CD14-positive monocyte (primary cell): ENCODE results near the gene EEF1AKMT2. TPM values are rescaled to one million over a fixed set of nuclear protein-coding genes. Genes with fewer than 3 reads are reported as not detected.

Experiments used
- DNase-seq, 3 donors: peaks; one replicate each; pipeline ENCODE4 v3.0.0-alpha.2; 2011 to 2022
- H2AFZ ChIP-seq: 2 replicates; pipeline ENCODE4 v1.6.0; 2012; ENCODE audit warnings: mild to moderate bottlenecking, low read depth, low read length, inconsistent platforms; ENCODE audit not compliant: insufficient read depth, poor library complexity, severe bottlenecking
- H3K27ac ChIP-seq, 2 donors: 1 replicate in 1 of 2; 2 replicates in 1 of 2; pipeline ENCODE4 v1.5.1; 2012 to 2013; ENCODE audit warnings: low read length in 2 of 2, control low read depth in 1 of 2, inconsistent platforms in 1 of 2, low read depth in 1 of 2, mild to moderate bottlenecking in 1 of 2
- H3K27me3 ChIP-seq, 2 donors: one replicate each; pipeline versions ENCODE4 v1.6.0 to v1.6.1; 2011 to 2013; ENCODE audit warnings: low read length in 2 of 2; ENCODE audit not compliant: control insufficient read depth in 2 of 2, insufficient read depth in 2 of 2
- H3K36me3 ChIP-seq, 2 donors: replicated peaks in 1 of 2; 1 replicate in 1 of 2; 2 replicates in 1 of 2; pipeline versions ENCODE4 v1.5.1 to v1.6.1; 2012 to 2013; ENCODE audit warnings: low read length in 2 of 2, control low read depth in 1 of 2, inconsistent platforms in 1 of 2, mild to moderate bottlenecking in 1 of 2; ENCODE audit not compliant: insufficient read depth in 2 of 2, control insufficient read depth in 1 of 2
- H3K4me1 ChIP-seq, 2 donors: 1 replicate in 1 of 2; 2 replicates in 1 of 2; pipeline versions ENCODE4 v1.5.1 to v1.6.1; 2012 to 2013; ENCODE audit warnings: low read length in 2 of 2, control low read depth in 1 of 2, inconsistent platforms in 1 of 2, mild to moderate bottlenecking in 1 of 2, moderate library complexity in 1 of 2; ENCODE audit not compliant: insufficient read depth in 2 of 2, control insufficient read depth in 1 of 2
- H3K4me2 ChIP-seq: replicated peaks from 2 replicates; pipeline ENCODE3; 2012; ENCODE audit warnings: low read length, moderate library complexity, mild to moderate bottlenecking; ENCODE audit not compliant: poor library complexity, severe bottlenecking; ENCODE audit errors: extremely low read depth
- H3K4me3 ChIP-seq, 3 experiments: fragments of 200-600 bp in 1 of 3; sonication (generic) in 1 of 3; replicated peaks in 1 of 3; 1 replicate in 2 of 3; 2 replicates in 1 of 3; pipeline ENCODE4 v1.5.1; 2011 to 2013; ENCODE audit warnings: low read length in 3 of 3, mild to moderate bottlenecking in 3 of 3, control low read depth in 2 of 3, low read depth in 2 of 3, inconsistent platforms in 1 of 3, moderate library complexity in 1 of 3
- H3K79me2 ChIP-seq: 2 replicates; pipeline ENCODE4 v1.6.0; 2012; ENCODE audit warnings: mild to moderate bottlenecking, control low read depth, inconsistent platforms, low read length, moderate library complexity; ENCODE audit not compliant: insufficient read depth
- H3K9ac ChIP-seq: 2 replicates; pipeline ENCODE4 v1.6.0; 2017; ENCODE audit warnings: low read length, mild to moderate bottlenecking; ENCODE audit not compliant: insufficient read depth, poor library complexity, severe bottlenecking
- H3K9me3 ChIP-seq, 2 donors: replicated peaks in 1 of 2; 1 replicate in 1 of 2; 2 replicates in 1 of 2; pipeline versions ENCODE4 v1.5.1 to v1.6.1; 2012 to 2013; ENCODE audit warnings: low read length in 2 of 2, control low read depth in 1 of 2; ENCODE audit not compliant: control insufficient read depth in 1 of 2, insufficient read depth in 1 of 2
- H4K20me1 ChIP-seq: 2 replicates; pipeline ENCODE4 v1.6.0; 2012; ENCODE audit warnings: mild to moderate bottlenecking, low read length, control low read depth, moderate library complexity; ENCODE audit not compliant: insufficient read depth
- H3K27ac Mint-ChIP-seq, 7 donors: one replicate each; pipeline ENCODE4 v1.8.0; 2020; ENCODE audit warnings: mild to moderate bottlenecking in 7 of 7, mixed read lengths in 7 of 7, moderate library complexity in 6 of 7, inconsistent platforms in 2 of 7
- H3K27me3 Mint-ChIP-seq, 3 donors: one replicate each; pipeline ENCODE4 v1.8.0; 2021 to 2022; ENCODE audit warnings: low read depth in 3 of 3, mild to moderate bottlenecking in 3 of 3, mixed read lengths in 3 of 3, moderate library complexity in 3 of 3, inconsistent platforms in 1 of 3
- H3K36me3 Mint-ChIP-seq, 2 donors: one replicate each; pipeline ENCODE4 v1.8.0; 2020; ENCODE audit warnings: mixed read lengths in 2 of 2, inconsistent platforms in 1 of 2, mild to moderate bottlenecking in 1 of 2
- H3K4me1 Mint-ChIP-seq: one replicate; pipeline ENCODE4 v1.8.0; 2020; ENCODE audit warnings: mild to moderate bottlenecking, mixed read lengths
- H3K4me3 Mint-ChIP-seq, 2 donors: one replicate each; pipeline ENCODE4 v1.8.0; 2020; ENCODE audit warnings: mild to moderate bottlenecking in 2 of 2, mixed read lengths in 2 of 2, moderate library complexity in 1 of 2
- H3K9me3 Mint-ChIP-seq, 7 donors: one replicate each; pipeline ENCODE4 v1.8.0; 2020 to 2022; ENCODE audit warnings: mixed read lengths in 7 of 7, mild to moderate bottlenecking in 6 of 7, moderate library complexity in 6 of 7, inconsistent platforms in 2 of 7
- CTCF ChIP-seq: fragments of 200-600 bp; IDR thresholded peaks from one replicate; pipeline ENCODE4 v1.8.0; 2022; ENCODE audit warnings: antibody characterized with exemption, mild to moderate bottlenecking
- WGBS: methylation state at CpG from one replicate; pipeline ENCODE4 v1.1.5; 2013; ENCODE audit warnings: missing lambda C conversion rate; ENCODE audit not compliant: insufficient coverage; 5-methylcytosine and 5-hydroxymethylcytosine counted together
- intact Hi-C, 2 donors: fragments of 100-400 bp; cut with micrococcal nuclease; formaldehyde crosslinking; loops; one replicate each; pipeline versions ENCODE4 v1.15.0 to v1.15.1; 2023
- polyA plus RNA-seq, 3 donors: library from polyadenylated mRNA; depleted of rRNA in 1 of 3; unstranded in 2 of 3; stranded (reverse) in 1 of 3; fragments of 300-500 nt in 2 of 3; fragments of >200 nt in 1 of 3; fragmentation: Illumina TruSeq in 2 of 3; gene quantifications; 1 replicate in 2 of 3; 2 replicates in 1 of 3; pipeline ENCODE4 v1.2.3, GENCODE V29; 2012 to 2021

Gene EEF1AKMT2
- polyA plus RNA-seq, 3 donors, result 7.6 to 13.6 (median 8.2) TPM

- peaks cover 0 to 2% (median 0%) of the 10 kb centered on the region in 7 donors for H3K9me3 Mint-ChIP-seq
- H3K4me1 ChIP-seq, result no peaks in the 10 kb centered on the region
- H2AFZ ChIP-seq, result no peak overlapping the region
- no peaks in the 10 kb centered on the region for H3K4me1 Mint-ChIP-seq
- intact Hi-C loops, result loop anchor here in 1 of 2 donors (10.0 kb wide), 1 partner anchor 290 kb away; no protein-coding TSS in a partner anchor
- peak overlapping the region in 1 of 7 donors; percentile 55 for H3K27ac Mint-ChIP-seq
- no peaks in the 10 kb centered on the region for H3K9me3 ChIP-seq
- TF ChIP-seq CTCF, result no peak
- no peak overlapping the region for H3K4me3 ChIP-seq
- H3K4me2 ChIP-seq, result no peak overlapping the region
- no peak overlapping the region for H3K4me3 Mint-ChIP-seq
- peaks cover 52 to 87% of the 10 kb centered on the region in 2 donors for H3K36me3 ChIP-seq
- peaks cover 52 to 83% of the 10 kb centered on the region in 2 donors for H3K36me3 Mint-ChIP-seq
- no peaks in the 10 kb centered on the region for H4K20me1 ChIP-seq
- no peaks in the 10 kb centered on the region for H3K27me3 ChIP-seq
- no peak for DNase-seq
- no peak overlapping the region for H3K27ac ChIP-seq
- H3K9ac ChIP-seq, result no peak overlapping the region
- no peaks in the 10 kb centered on the region for H3K79me2 ChIP-seq
- H3K27me3 Mint-ChIP-seq, result no peaks in the 10 kb centered on the region
- no CpG with 5 or more reads among the region's 1 CpG for WGBS
These were observed 32.8 kb upstream of the EEF1AKMT2 start for GRCh38 chr10:124824507-124824906.

GRCh38 chr10:124821520-124821919 lies 29.8 kb upstream of the EEF1AKMT2 start:
- H3K4me3 Mint-ChIP-seq, result no peak overlapping the region
- no peaks in the 10 kb centered on the region for H3K9me3 ChIP-seq
- H3K27ac Mint-ChIP-seq, result no peak overlapping the region
- no peaks in the 10 kb centered on the region for H4K20me1 ChIP-seq
- H3K4me2 ChIP-seq, result no peak overlapping the region
- no peaks in the 10 kb centered on the region for H3K27me3 ChIP-seq
- H3K27me3 Mint-ChIP-seq, result no peaks in the 10 kb centered on the region
- H3K4me3 ChIP-seq, result no peak overlapping the region
- peaks cover 0 to 2% (median 0%) of the 10 kb centered on the region in 7 donors for H3K9me3 Mint-ChIP-seq
- H3K4me1 Mint-ChIP-seq, result no peaks in the 10 kb centered on the region
- no peak overlapping the region for H2AFZ ChIP-seq
- no peak overlapping the region for H3K9ac ChIP-seq
- no peaks in the 10 kb centered on the region for H3K79me2 ChIP-seq
- H3K27ac ChIP-seq, result no peak overlapping the region
- H3K36me3 Mint-ChIP-seq, result peaks cover 52 to 84% of the 10 kb centered on the region in 2 donors
- peaks cover 47 to 89% of the 10 kb centered on the region in 2 donors for H3K36me3 ChIP-seq
- intact Hi-C loops, result loop anchor here in 1 of 2 donors (10.0 kb wide), 1 partner anchor 287 kb away; no protein-coding TSS in a partner anchor
- no peak for DNase-seq
- no peaks in the 10 kb centered on the region for H3K4me1 ChIP-seq
- TF ChIP-seq CTCF, result no peak
- WGBS, result 100% methylated on average over 2 of the region's 4 CpGs
